Keratinocyte (primary cell): ENCODE data around the gene RBM19. TPM values are rescaled to one million over a fixed set of nuclear protein-coding genes. Genes with fewer than 3 reads are reported as not detected.

ENCODE experiments used
- DNase-seq: peaks from one replicate; pipeline ENCODE4 v3.0.0-alpha.2; 2011; ENCODE audit warnings: low read depth, missing footprints, low spot score
- FAIRE-seq: peaks from 2 replicates; lab custom pipeline; 2011; peaks lifted over from hg19 to GRCh38; lab: Jason Lieb, UNC
- H2AFZ ChIP-seq: 2 replicates; pipeline ENCODE4 v1.6.0; 2012; ENCODE audit warnings: low read length, control low read depth, inconsistent platforms; ENCODE audit not compliant: control insufficient read depth
- H3K27ac ChIP-seq: 2 replicates; pipeline ENCODE4 v1.5.1; 2011; ENCODE audit warnings: low read length; ENCODE audit not compliant: control insufficient read depth, insufficient read depth
- H3K27me3 ChIP-seq: 3 replicates; pipeline ENCODE4 v1.6.0; 2011; ENCODE audit warnings: low read length; ENCODE audit not compliant: control insufficient read depth, insufficient read depth; ENCODE audit errors: extremely low read depth
- H3K36me3 ChIP-seq, 2 experiments: 2 replicates in 1 of 2; 3 replicates in 1 of 2; pipeline ENCODE4 v1.5.1; 2011; ENCODE audit warnings: low read length in 2 of 2, mild to moderate bottlenecking in 1 of 2; ENCODE audit not compliant: control insufficient read depth in 2 of 2, insufficient read depth in 2 of 2; ENCODE audit errors: extremely low read depth in 1 of 2
- H3K4me1 ChIP-seq: 3 replicates; pipeline ENCODE4 v1.5.1; 2011; ENCODE audit warnings: low read length; ENCODE audit not compliant: control insufficient read depth, insufficient read depth; ENCODE audit errors: extremely low read depth
- H3K4me2 ChIP-seq: 3 replicates; pipeline ENCODE4 v1.6.0; 2011; ENCODE audit warnings: low read depth, low read length; ENCODE audit not compliant: control insufficient read depth, insufficient read depth; ENCODE audit errors: extremely low read depth
- H3K4me3 ChIP-seq, 3 experiments: fragments of 200-600 bp in 1 of 3; sonication (generic) in 1 of 3; 2 replicates in 2 of 3; 3 replicates in 1 of 3; pipeline ENCODE4 v1.5.1; 2011 to 2016; ENCODE audit warnings: low read length in 3 of 3, mild to moderate bottlenecking in 3 of 3, control low read depth in 2 of 3, inconsistent platforms in 1 of 3, low read depth in 1 of 3, mixed read lengths in 1 of 3, mixed run types in 1 of 3, moderate library complexity in 1 of 3; ENCODE audit not compliant: control insufficient read depth in 2 of 3, insufficient read depth in 2 of 3; ENCODE audit errors: extremely low read depth in 1 of 3
- H3K79me2 ChIP-seq: 2 replicates; pipeline ENCODE4 v1.6.0; 2012; ENCODE audit warnings: low read length; ENCODE audit not compliant: control insufficient read depth, insufficient read depth
- H3K9ac ChIP-seq: 3 replicates; pipeline ENCODE4 v1.6.0; 2011; ENCODE audit warnings: low read length; ENCODE audit not compliant: control insufficient read depth, insufficient read depth; ENCODE audit errors: extremely low read depth
- H3K9me1 ChIP-seq: 3 replicates; pipeline ENCODE4 v1.6.0; 2011; ENCODE audit warnings: low read length; ENCODE audit not compliant: control insufficient read depth, insufficient read depth; ENCODE audit errors: extremely low read depth
- H3K9me3 ChIP-seq: 2 replicates; pipeline ENCODE4 v1.5.1; 2012; ENCODE audit warnings: low read depth, low read length; ENCODE audit not compliant: control insufficient read depth
- H4K20me1 ChIP-seq: 3 replicates; pipeline ENCODE4 v1.6.0; 2011; ENCODE audit warnings: low read length; ENCODE audit not compliant: control insufficient read depth, insufficient read depth; ENCODE audit errors: extremely low read depth
- CTCF ChIP-seq, 3 experiments: IDR thresholded peaks in 1 of 3; conservative IDR thresholded peaks in 1 of 3; optimal IDR thresholded peaks in 1 of 3; 2 replicates in 2 of 3; 3 replicates in 1 of 3; pipeline versions ENCODE3 to v1.5.1; 2011; ENCODE audit warnings: low read length in 3 of 3, mild to moderate bottlenecking in 3 of 3, moderate library complexity in 2 of 3, control low read depth in 1 of 3, inconsistent platforms in 1 of 3; ENCODE audit not compliant: insufficient read depth in 2 of 3; ENCODE audit errors: extremely low read depth in 1 of 3
- EZH2 ChIP-seq: IDR thresholded peaks from one replicate; pipeline ENCODE4 v1.6.1; 2012; ENCODE audit warnings: inconsistent platforms, mild to moderate bottlenecking, low read length, moderate library complexity
- dilution Hi-C: fragments of 300-500 bp; cut with MboI; formaldehyde crosslinking; loops from one replicate; pipeline ENCODE4 v1.7.0; 2020; ENCODE audit warnings: low sequenced_read_pairs; ENCODE audit not compliant: extremely low pct_ligation_motif_present
- polyA plus RNA-seq, 5 experiments: library from polyadenylated mRNA; depleted of rRNA in 3 of 5; stranded (reverse) in 3 of 5; stranded (forward) in 1 of 5; unstranded in 1 of 5; fragments of >200 nt; gene quantifications; 1 replicate in 1 of 5; 2 replicates in 3 of 5; 3 replicates in 1 of 5; pipeline versions ENCODE4 v1.2.1 to v1.2.3, GENCODE V29; 2011 to 2012; ENCODE audit warnings: missing spikeins in 2 of 5, low read depth in 1 of 5, low replicate concordance in 1 of 5

RBM19 gene
- polyA plus RNA-seq, 1 donor (not counting 4 experiments of a cell fraction or from before 2014, with no cell fraction given), result 14.6 TPM

GRCh38 chr12:113874326-113874725 is 91.8 kb downstream of the RBM19 start:
- dilution Hi-C loops, result no loop called here
- no peak overlapping the region for H3K4me2 ChIP-seq
- H3K36me3 ChIP-seq, result peaks cover 4 to 10% of the 10 kb centered on the region in 2 experiments
- no peaks in the 10 kb centered on the region for H3K9me3 ChIP-seq
- no peaks in the 10 kb centered on the region for H4K20me1 ChIP-seq
- H2AFZ ChIP-seq, result no peak overlapping the region
- no peak overlapping the region for H3K4me3 ChIP-seq
- H3K9ac ChIP-seq, result no peak overlapping the region
- H3K4me1 ChIP-seq, result no peaks in the 10 kb centered on the region
- no peak for DNase-seq
- no peaks in the 10 kb centered on the region for H3K79me2 ChIP-seq
- H3K27ac ChIP-seq, result no peak overlapping the region
- TF ChIP-seq EZH2, result no peak
- TF ChIP-seq CTCF (optimal IDR thresholded peaks at IDR 0.05 in 1 of 3, IDR thresholded peaks at IDR 0.05 in 1 of 3, conservative IDR thresholded peaks at IDR 0.05 in 1 of 3; ENCODE audit: extremely low read depth in 1 of 3, insufficient read depth in 2 of 3, low read length in 3 of 3), result no peak
- no peak for FAIRE-seq
- H3K27me3 ChIP-seq, result no peaks in the 10 kb centered on the region
- H3K9me1 ChIP-seq, result no peaks in the 10 kb centered on the region

GRCh38 chr12:113873740-113874139 is 92.4 kb downstream of the RBM19 start:
- H3K9me3 ChIP-seq, result no peaks in the 10 kb centered on the region
- TF ChIP-seq CTCF (optimal IDR thresholded peaks at IDR 0.05 in 1 of 3, IDR thresholded peaks at IDR 0.05 in 1 of 3, conservative IDR thresholded peaks at IDR 0.05 in 1 of 3; ENCODE audit: extremely low read depth in 1 of 3, insufficient read depth in 2 of 3, low read length in 3 of 3), result no peak
- no peak for TF ChIP-seq EZH2
- H2AFZ ChIP-seq, result no peak overlapping the region
- no peaks in the 10 kb centered on the region for H3K9me1 ChIP-seq
- DNase-seq (no peak), FAIRE-seq (no peak)
- H3K4me2 ChIP-seq, result no peak overlapping the region
- no peaks in the 10 kb centered on the region for H4K20me1 ChIP-seq
- H3K9ac ChIP-seq, result no peak overlapping the region
- H3K27me3 ChIP-seq, result no peaks in the 10 kb centered on the region
- dilution Hi-C loops, result no loop called here
- no peak overlapping the region for H3K4me3 ChIP-seq
- H3K4me1 ChIP-seq, result no peaks in the 10 kb centered on the region
- no peaks in the 10 kb centered on the region for H3K79me2 ChIP-seq
- no peak overlapping the region for H3K27ac ChIP-seq
- H3K36me3 ChIP-seq, result peaks cover 4 to 10% of the 10 kb centered on the region in 2 experiments
